ENCODE results near the gene TTC5.
A peak's percentile ranks its signal among the peaks of the same experiment; 100 is the strongest.
"Not testable (repeated sequence)": the region's sequence is repeated elsewhere in the genome, so short reads cannot be mapped to it uniquely, and the experiment has no call there.

Gene TTC5

DNA sequence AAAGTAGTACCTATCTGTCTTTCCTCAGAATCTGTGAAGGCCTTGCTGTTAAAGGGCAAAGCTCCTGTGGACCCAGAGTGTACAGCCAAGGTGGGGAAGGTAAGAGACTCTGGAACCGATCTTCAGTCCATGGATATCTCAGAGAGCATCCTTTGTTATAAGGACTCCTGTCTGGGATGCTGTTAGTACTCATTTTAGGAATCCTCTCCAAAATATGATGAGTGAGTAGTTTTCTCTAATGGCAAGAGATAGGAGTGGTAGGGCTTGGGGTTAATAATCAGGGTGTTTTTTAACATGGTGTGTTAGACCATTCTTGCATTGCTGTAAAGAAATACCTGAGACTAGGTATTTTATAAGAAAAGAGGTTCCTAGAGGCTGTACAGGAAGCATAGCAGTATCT, 39.6 kb upstream of the TTC5 start:
- no peak for DNase-seq
- H3K4me3 Mint-ChIP-seq: peak overlapping the region; percentile 90
- H3K27ac Mint-ChIP-seq: peak overlapping the region; percentile 92
- H3K4me1 Mint-ChIP-seq: peaks cover 15% of the 10 kb centered on the region
- no peaks in the 10 kb centered on the region for H3K9me3 Mint-ChIP-seq
- TF ChIP-seq, protein P1, sequence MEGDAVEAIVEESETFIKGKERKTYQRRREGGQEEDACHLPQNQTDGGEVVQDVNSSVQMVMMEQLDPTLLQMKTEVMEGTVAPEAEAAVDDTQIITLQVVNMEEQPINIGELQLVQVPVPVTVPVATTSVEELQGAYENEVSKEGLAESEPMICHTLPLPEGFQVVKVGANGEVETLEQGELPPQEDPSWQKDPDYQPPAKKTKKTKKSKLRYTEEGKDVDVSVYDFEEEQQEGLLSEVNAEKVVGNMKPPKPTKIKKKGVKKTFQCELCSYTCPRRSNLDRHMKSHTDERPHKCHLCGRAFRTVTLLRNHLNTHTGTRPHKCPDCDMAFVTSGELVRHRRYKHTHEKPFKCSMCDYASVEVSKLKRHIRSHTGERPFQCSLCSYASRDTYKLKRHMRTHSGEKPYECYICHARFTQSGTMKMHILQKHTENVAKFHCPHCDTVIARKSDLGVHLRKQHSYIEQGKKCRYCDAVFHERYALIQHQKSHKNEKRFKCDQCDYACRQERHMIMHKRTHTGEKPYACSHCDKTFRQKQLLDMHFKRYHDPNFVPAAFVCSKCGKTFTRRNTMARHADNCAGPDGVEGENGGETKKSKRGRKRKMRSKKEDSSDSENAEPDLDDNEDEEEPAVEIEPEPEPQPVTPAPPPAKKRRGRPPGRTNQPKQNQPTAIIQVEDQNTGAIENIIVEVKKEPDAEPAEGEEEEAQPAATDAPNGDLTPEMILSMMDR (IDR thresholded peaks at IDR 0.05): no peak
- peaks cover 46% of the 10 kb centered on the region for H3K36me3 Mint-ChIP-seq (ENCODE audit: low read depth)
- H3K27me3 Mint-ChIP-seq (ENCODE audit: low read depth, poor library complexity): no peaks in the 10 kb centered on the region

DNA sequence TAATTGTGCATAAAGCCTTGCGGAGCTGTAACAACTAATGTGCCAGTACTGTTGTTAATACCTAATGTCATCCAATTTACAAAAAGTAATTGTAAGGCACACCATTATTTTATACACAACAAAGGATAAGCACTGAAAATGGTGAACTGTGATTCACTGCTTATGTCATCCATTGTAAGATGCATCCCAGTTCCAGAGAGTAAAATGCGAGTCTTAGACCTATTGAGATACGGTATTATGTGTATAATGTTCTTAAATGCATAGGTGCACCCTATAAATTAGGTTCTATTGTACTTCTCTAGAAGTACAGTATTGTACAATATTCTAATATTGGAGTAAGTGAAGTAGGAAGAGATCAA, 38.1 kb upstream of the TTC5 start:
- no peak for DNase-seq
- peak overlapping the region; percentile 99 for H3K27ac Mint-ChIP-seq
- no peaks in the 10 kb centered on the region for H3K9me3 Mint-ChIP-seq
- H3K4me1 Mint-ChIP-seq: peaks cover 15% of the 10 kb centered on the region
- H3K4me3 Mint-ChIP-seq: peak overlapping the region; percentile 90
- peaks cover 2% of the 10 kb centered on the region for H3K27me3 Mint-ChIP-seq (ENCODE audit: low read depth, poor library complexity)
- peaks cover 36% of the 10 kb centered on the region for H3K36me3 Mint-ChIP-seq (ENCODE audit: low read depth)
- TF ChIP-seq, protein P1 (IDR thresholded peaks at IDR 0.05): no peak

DNA sequence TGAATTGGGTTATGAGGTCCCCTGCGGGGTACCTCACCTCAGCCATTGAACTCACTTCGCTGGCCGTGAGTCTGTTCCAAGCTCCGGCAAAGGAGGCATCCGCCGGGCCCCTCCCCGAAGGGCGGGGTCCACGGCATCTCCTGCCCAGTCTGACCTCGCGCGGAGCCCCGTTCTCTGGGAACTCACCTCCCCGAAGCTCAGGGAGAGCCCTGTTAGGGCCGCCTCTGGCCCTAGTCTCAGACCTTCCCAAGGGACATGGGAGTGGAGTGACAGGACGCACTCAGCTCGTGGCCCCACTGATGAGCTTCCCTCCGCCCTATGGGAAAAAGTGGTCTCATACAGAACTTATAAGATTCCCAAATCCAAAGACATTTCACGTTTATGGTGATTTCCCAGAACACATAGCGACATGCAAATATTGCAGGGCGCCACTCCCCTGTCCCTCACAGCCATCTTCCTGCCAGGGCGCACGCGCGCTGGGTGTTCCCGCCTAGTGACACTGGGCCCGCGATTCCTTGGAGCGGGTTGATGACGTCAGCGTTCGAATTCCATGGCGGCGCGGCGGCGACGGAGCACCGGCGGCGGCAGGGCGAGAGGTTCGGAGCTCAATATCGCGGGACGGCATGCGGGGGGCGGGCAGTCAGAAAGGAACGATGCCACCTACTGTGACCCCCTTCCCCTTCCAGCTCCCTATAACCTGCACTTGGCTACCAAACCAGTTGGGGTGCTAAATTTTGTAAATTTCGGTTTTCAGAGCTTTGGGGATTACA, 37.5 kb upstream of the TTC5 start, which contains the start of gene PARP2:
Gene PARP2, plus strand, starts transcription at position 544 of the 770 bp plus-strand sequence. Its CDS starts 7 bp downstream, at position 551.
- Mint-ChIP-seq H3K36me3 (ENCODE audit: low read depth) (peaks cover 30% of the 10 kb centered on the region), H3K27ac (peak within 1 kb of the TSS; percentile 99), H3K27me3 (ENCODE audit: low read depth, poor library complexity) (peaks cover 2% of the 10 kb centered on the region), H3K4me1 (peaks cover 15% of the 10 kb centered on the region), H3K9me3 (no peaks in the 10 kb centered on the region), H3K4me3 (peak within 1 kb of the TSS; percentile 90)
- TF ChIP-seq, protein P1 (IDR thresholded peaks at IDR 0.05): no peak
- peak; percentile 98 for DNase-seq

DNA sequence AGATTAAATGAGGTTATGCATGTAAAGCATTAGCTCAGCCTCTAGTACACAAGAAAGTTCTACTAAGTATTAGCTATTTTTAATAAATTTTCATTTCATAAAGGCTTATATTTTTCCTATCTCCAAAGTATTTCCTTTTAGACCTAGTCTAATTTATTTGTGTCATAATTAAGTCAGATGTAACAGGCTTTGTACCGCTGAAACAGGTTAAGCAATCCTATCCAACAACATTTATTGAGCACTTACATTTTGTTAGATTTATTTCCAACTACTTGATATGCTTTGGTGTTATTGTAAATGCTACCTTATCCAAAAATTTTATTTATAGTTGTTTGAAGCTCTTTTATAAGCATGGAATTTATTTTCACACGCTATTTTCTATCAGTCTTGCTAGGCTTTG, 35.9 kb upstream of the TTC5 start:
- peaks cover 6% of the 10 kb centered on the region for H3K27me3 Mint-ChIP-seq (ENCODE audit: low read depth, poor library complexity)
- peak overlapping the region; percentile 90 for H3K4me3 Mint-ChIP-seq
- TF ChIP-seq, protein P1 (IDR thresholded peaks at IDR 0.05): no peak
- H3K27ac Mint-ChIP-seq: no peak overlapping the region
- DNase-seq: no peak
- no peaks in the 10 kb centered on the region for H3K9me3 Mint-ChIP-seq
- peaks cover 17% of the 10 kb centered on the region for H3K36me3 Mint-ChIP-seq (ENCODE audit: low read depth)
- peaks cover 15% of the 10 kb centered on the region for H3K4me1 Mint-ChIP-seq

- peaks cover 12% of the 10 kb centered on the region for H3K36me3 Mint-ChIP-seq (ENCODE audit: low read depth)
- not testable (repeated sequence) for H3K9me3 Mint-ChIP-seq; H3K27ac Mint-ChIP-seq; H3K27me3 Mint-ChIP-seq (ENCODE audit: low read depth, poor library complexity); DNase-seq
- peaks cover 15% of the 10 kb centered on the region for H3K4me1 Mint-ChIP-seq
- peak overlapping the region; percentile 52 for H3K4me3 Mint-ChIP-seq
These were observed 35.3 kb upstream of the TTC5 start for GRCh38 chr14:20341032-20341431.

GRCh38 chr14:20334017-20334416, 28.3 kb upstream of the TTC5 start:
- Mint-ChIP-seq H3K4me3 (peak overlapping the region; percentile 97), H3K27ac (no peak overlapping the region), H3K4me1 (peaks cover 30% of the 10 kb centered on the region), H3K27me3 (ENCODE audit: low read depth, poor library complexity) (peaks cover 7% of the 10 kb centered on the region), H3K36me3 (ENCODE audit: low read depth) (peaks cover 11% of the 10 kb centered on the region), H3K9me3 (no peaks in the 10 kb centered on the region)
- TF ChIP-seq, protein P1 (IDR thresholded peaks at IDR 0.05): no peak
- DNase-seq: no peak
